Measurements from ENCODE around the gene TEX2. TPM values are rescaled to one million over a fixed set of nuclear protein-coding genes. Genes with fewer than 3 reads are reported as not detected.

TEX2 gene
- total RNA-seq, 1 experiment from 2014 or later, result 20.1 TPM

- ATAC-seq, result no peak
- no peak for DNase-seq (ENCODE audit: low read depth, low spot score)
- Histone ChIP-seq H3K4me3 (ENCODE audit: low read depth in 2 of 2, low read length in 2 of 2) (no peak overlapping the region), H3K9me3 (ENCODE audit: control insufficient read depth, insufficient read depth, low read depth, low read length) (no peaks in the 10 kb centered on the region), H3K27ac (ENCODE audit: low read length) (no peak overlapping the region), H3K36me3 (ENCODE audit: control insufficient read depth, insufficient read depth, low read length) (no peaks in the 10 kb centered on the region), H3K27me3 (ENCODE audit: control insufficient read depth, insufficient read depth, low read length) (no peaks in the 10 kb centered on the region), H3K4me1 (ENCODE audit: control insufficient read depth, insufficient read depth, low read length) (peaks cover 9% of the 10 kb centered on the region; the same call in 1 of the 2 replicates)
- ChIA-PET CTCF (no interaction called here), POLR2A (no interaction called here)
- intact Hi-C loops (cut with micrococcal nuclease; ENCODE audit: unreplicated experiment) (no loop called here), in situ Hi-C loops (cut with HindIII; ENCODE audit: low pct_unique_long_range_greater_than_20kb, low sequenced_read_pairs) (no loop called here)
- no TSS peak for BruUV-seq (replicated peaks)
- TF ChIP-seq, protein P1, sequence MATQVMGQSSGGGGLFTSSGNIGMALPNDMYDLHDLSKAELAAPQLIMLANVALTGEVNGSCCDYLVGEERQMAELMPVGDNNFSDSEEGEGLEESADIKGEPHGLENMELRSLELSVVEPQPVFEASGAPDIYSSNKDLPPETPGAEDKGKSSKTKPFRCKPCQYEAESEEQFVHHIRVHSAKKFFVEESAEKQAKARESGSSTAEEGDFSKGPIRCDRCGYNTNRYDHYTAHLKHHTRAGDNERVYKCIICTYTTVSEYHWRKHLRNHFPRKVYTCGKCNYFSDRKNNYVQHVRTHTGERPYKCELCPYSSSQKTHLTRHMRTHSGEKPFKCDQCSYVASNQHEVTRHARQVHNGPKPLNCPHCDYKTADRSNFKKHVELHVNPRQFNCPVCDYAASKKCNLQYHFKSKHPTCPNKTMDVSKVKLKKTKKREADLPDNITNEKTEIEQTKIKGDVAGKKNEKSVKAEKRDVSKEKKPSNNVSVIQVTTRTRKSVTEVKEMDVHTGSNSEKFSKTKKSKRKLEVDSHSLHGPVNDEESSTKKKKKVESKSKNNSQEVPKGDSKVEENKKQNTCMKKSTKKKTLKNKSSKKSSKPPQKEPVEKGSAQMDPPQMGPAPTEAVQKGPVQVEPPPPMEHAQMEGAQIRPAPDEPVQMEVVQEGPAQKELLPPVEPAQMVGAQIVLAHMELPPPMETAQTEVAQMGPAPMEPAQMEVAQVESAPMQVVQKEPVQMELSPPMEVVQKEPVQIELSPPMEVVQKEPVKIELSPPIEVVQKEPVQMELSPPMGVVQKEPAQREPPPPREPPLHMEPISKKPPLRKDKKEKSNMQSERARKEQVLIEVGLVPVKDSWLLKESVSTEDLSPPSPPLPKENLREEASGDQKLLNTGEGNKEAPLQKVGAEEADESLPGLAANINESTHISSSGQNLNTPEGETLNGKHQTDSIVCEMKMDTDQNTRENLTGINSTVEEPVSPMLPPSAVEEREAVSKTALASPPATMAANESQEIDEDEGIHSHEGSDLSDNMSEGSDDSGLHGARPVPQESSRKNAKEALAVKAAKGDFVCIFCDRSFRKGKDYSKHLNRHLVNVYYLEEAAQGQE (IDR thresholded peaks at IDR 0.05; ENCODE audit: insufficient read depth in 1 of 2, low read depth in 2 of 2, low read length in 1 of 2), result no peak
- no peak for TF ChIP-seq SIN3A (IDR thresholded peaks at IDR 0.05; ENCODE audit: borderline replicate concordance, insufficient read depth, low read depth, low read length)
- TF ChIP-seq, protein P2, sequence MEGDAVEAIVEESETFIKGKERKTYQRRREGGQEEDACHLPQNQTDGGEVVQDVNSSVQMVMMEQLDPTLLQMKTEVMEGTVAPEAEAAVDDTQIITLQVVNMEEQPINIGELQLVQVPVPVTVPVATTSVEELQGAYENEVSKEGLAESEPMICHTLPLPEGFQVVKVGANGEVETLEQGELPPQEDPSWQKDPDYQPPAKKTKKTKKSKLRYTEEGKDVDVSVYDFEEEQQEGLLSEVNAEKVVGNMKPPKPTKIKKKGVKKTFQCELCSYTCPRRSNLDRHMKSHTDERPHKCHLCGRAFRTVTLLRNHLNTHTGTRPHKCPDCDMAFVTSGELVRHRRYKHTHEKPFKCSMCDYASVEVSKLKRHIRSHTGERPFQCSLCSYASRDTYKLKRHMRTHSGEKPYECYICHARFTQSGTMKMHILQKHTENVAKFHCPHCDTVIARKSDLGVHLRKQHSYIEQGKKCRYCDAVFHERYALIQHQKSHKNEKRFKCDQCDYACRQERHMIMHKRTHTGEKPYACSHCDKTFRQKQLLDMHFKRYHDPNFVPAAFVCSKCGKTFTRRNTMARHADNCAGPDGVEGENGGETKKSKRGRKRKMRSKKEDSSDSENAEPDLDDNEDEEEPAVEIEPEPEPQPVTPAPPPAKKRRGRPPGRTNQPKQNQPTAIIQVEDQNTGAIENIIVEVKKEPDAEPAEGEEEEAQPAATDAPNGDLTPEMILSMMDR (IDR thresholded peaks at IDR 0.05), result no peak
Measured at GRCh38 chr17:64106918-64107317, 156.1 kb downstream of the TEX2 start.

DNA sequence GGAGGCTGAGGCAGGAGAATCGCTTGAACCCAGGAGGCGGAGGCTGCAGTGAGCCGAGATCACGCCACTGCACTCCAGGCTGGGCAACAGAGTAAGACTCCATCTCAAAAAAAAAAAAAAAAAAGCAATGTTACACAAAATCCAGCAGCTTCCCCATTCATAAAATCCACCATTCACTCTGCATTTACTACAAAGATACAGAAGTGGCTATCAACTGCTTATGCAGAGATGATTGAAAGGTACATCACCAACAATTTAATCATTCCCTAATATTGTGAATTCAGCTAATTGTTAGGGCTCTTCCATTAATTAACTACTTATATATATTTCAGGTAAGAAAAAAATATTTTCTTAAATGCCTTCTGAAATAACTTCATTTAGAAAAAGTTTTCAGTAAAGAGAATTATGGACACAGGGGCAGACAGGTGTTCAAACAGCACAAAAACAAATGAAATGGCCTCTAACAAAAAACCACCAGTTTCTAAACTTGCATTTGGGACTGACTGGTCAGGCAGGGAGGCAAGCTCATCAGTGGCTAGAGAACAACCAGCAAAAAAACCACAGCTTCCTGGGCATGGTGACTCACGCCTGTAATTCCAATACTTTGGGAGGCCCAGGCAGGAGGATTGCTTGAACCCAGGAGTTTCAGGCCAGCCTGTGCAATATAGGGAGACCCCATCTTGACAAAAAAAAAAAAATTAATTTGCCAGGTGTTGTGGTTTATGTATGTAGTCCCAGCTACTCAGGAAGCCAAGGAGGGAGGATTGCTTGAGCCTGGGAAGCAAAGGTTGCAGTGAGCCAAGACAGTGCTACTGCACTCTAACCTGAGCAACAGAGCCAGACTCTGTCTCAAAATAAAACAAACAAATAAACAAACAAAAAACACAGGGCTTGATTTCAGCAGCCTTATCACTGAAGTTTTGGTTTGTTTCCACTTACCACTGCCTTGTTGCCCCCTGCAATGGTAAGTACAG lies 159.4 kb downstream of the TEX2 start:
- no peaks in the 10 kb centered on the region for H3K36me3 ChIP-seq (ENCODE audit: control insufficient read depth, insufficient read depth, low read length)
- no peak for DNase-seq (ENCODE audit: low read depth, low spot score)
- no peaks in the 10 kb centered on the region for H3K9me3 ChIP-seq (ENCODE audit: control insufficient read depth, insufficient read depth, low read depth, low read length)
- no TSS peak for BruUV-seq (replicated peaks)
- no peaks in the 10 kb centered on the region for H3K27me3 ChIP-seq (ENCODE audit: control insufficient read depth, insufficient read depth, low read length)
- CTCF ChIA-PET, result no interaction called here
- H3K4me1 ChIP-seq (ENCODE audit: control insufficient read depth, insufficient read depth, low read length), result peaks cover 7% of the 10 kb centered on the region; the same call in 1 of the 2 replicates
- in situ Hi-C loops (cut with HindIII; ENCODE audit: low pct_unique_long_range_greater_than_20kb, low sequenced_read_pairs) (no loop called here), intact Hi-C loops (cut with micrococcal nuclease; ENCODE audit: unreplicated experiment) (no loop called here)
- TF ChIP-seq SIN3A (IDR thresholded peaks at IDR 0.05; ENCODE audit: borderline replicate concordance, insufficient read depth, low read depth, low read length) (no peak), TCF7L2 (IDR thresholded peaks at IDR 0.05; ENCODE audit: low read depth, low read length) (no peak), POLR2AphosphoS5 (IDR thresholded peaks at IDR 0.05; ENCODE audit: low read depth, low read length) (no peak)
- TF ChIP-seq, protein P1 (IDR thresholded peaks at IDR 0.05; ENCODE audit: insufficient read depth in 1 of 2, low read depth in 2 of 2, low read length in 1 of 2), result no peak
- TF ChIP-seq, protein P2 (IDR thresholded peaks at IDR 0.05), result no peak
- no peak overlapping the region for H3K27ac ChIP-seq (ENCODE audit: low read length)
- POLR2A ChIA-PET, result interaction anchor here (0.6 kb wide), 1 partner anchor 12 kb away, joined by 3 read pairs; no protein-coding TSS in a partner anchor
- peak; percentile 91 for ATAC-seq
- H3K4me3 ChIP-seq (ENCODE audit: low read depth in 2 of 2, low read length in 2 of 2), result no peak overlapping the region

Data from Panc1 (cell line).